HepG2 (cell line): ENCODE measurements around the gene OR8D1.

Source experiments
- ESRRA ChIP-seq: sonication (generic); formaldehyde crosslinking; IDR thresholded peaks from 2 replicates; pipeline ENCODE4 v1.5.1; 2020; ENCODE audit warnings: mild to moderate bottlenecking, low read depth, missing genetic modification reagents
- RAD21 ChIP-seq: fragments of 450-650 bp; formaldehyde crosslinking; IDR thresholded peaks from 2 replicates; pipeline ENCODE4 v1.5.0; 2020; ENCODE audit warnings: mild to moderate bottlenecking
- RFX5 ChIP-seq: IDR thresholded peaks from 2 replicates; pipeline ENCODE4 v1.6.1; 2011; ENCODE audit warnings: low read depth, low read length, improper control_type of control experiment
- SP2 ChIP-seq: sonication (generic); formaldehyde crosslinking; IDR thresholded peaks from 2 replicates; pipeline ENCODE4 v1.5.1; 2020; ENCODE audit warnings: mild to moderate bottlenecking, missing genetic modification reagents

DNA sequence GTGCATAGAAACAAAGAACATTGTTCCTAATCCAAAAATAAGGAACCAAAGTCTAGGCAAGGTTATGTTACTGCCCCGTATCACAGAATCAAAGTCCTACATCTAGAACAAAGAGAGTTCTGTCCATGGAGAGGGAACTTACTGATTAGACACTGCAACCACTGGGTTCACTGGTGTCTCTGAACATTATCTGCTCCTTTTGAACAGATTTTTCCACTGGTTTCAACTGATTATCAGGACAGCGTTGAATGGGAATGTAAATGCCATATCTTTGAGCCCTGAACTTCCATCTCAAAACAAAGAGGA lies 26.3 kb upstream of the OR8D1 start:
- TF ChIP-seq RFX5 = no peak
- TF ChIP-seq ESRRA (CRISPR knock-in tag) = no peak
- TF ChIP-seq SP2 (CRISPR knock-in tag) = no peak
- TF ChIP-seq RAD21 (CRISPR knock-in tag) = no peak
